ENCODE measurements around the gene WSCD2. TPM values are rescaled to one million over a fixed set of nuclear protein-coding genes. Genes with fewer than 3 reads are reported as not detected.

Gene WSCD2
- total RNA-seq, 1 donor from 2014 or later = 72.9 TPM

DNA sequence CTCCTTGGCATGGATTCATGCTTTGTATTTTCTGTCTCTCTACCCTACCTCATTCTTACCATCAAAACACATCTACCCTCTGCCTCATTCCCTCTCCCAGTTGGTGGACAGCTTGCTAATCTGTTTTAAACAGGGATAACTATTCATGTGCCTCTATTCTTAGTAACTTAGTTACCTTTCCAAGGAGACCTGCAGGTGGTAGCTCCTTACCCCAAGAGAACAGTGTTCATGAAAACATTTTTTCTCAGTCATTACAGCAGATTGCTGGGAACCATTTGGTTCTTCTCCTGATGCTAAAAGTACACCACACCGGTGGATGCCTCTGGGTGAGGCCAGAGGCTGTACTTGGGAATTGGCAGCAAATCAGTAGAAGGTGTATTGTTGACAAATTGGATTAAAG, 137.0 kb downstream of the WSCD2 start:
- H3K27ac Mint-ChIP-seq = no peak overlapping the region
- H3K4me1 Mint-ChIP-seq (ENCODE audit: unreplicated experiment) = no peaks in the 10 kb centered on the region
- no peaks in the 10 kb centered on the region for H3K36me3 Mint-ChIP-seq
- DNase-seq (ENCODE audit: extremely low spot score, unreplicated experiment) = no peak
- H3K9me3 Mint-ChIP-seq = peaks cover 3% of the 10 kb centered on the region
- H3K27me3 Mint-ChIP-seq = peaks cover 29% of the 10 kb centered on the region
- TF ChIP-seq CTCF (conservative IDR thresholded peaks at IDR 0.05) = no peak
- no peak overlapping the region for H3K4me3 Mint-ChIP-seq

- Mint-ChIP-seq H3K36me3 (no peaks in the 10 kb centered on the region), H3K27ac (no peak overlapping the region), H3K9me3 (peaks cover 2% of the 10 kb centered on the region), H3K27me3 (peaks cover 24% of the 10 kb centered on the region), H3K4me1 (ENCODE audit: unreplicated experiment) (peaks cover 6% of the 10 kb centered on the region), H3K4me3 (no peak overlapping the region)
- no peak for TF ChIP-seq CTCF (conservative IDR thresholded peaks at IDR 0.05)
- DNase-seq (ENCODE audit: extremely low spot score, unreplicated experiment) = no peak
These were observed 138.4 kb downstream of the WSCD2 start for GRCh38 chr12:108267450-108267849.

DNA sequence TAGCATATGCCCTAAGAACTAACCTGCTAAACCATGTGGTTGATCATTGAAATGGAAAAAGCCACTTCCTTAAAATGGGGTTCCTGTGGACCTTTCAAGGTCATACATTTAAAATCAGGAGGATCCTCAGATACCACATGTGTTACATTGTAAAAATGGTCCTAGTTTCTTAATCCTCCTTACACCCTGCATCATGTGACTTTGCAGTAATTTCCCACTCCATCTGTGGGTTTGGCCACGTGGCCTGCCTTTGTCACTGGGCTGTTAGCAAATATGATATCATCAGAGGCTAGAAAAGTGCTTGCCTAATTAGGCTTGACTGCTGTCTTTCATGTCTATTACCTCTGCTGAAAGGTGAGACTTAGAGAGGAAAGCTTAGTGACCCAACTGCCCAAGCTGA, 139.3 kb downstream of the WSCD2 start:
- TF ChIP-seq CTCF (conservative IDR thresholded peaks at IDR 0.05) = no peak
- H3K27ac Mint-ChIP-seq = no peak overlapping the region
- no peaks in the 10 kb centered on the region for H3K9me3 Mint-ChIP-seq
- no peaks in the 10 kb centered on the region for H3K36me3 Mint-ChIP-seq
- peaks cover 6% of the 10 kb centered on the region for H3K4me1 Mint-ChIP-seq (ENCODE audit: unreplicated experiment)
- H3K27me3 Mint-ChIP-seq = peaks cover 20% of the 10 kb centered on the region
- no peak for DNase-seq (ENCODE audit: extremely low spot score, unreplicated experiment)
- no peak overlapping the region for H3K4me3 Mint-ChIP-seq

DNA sequence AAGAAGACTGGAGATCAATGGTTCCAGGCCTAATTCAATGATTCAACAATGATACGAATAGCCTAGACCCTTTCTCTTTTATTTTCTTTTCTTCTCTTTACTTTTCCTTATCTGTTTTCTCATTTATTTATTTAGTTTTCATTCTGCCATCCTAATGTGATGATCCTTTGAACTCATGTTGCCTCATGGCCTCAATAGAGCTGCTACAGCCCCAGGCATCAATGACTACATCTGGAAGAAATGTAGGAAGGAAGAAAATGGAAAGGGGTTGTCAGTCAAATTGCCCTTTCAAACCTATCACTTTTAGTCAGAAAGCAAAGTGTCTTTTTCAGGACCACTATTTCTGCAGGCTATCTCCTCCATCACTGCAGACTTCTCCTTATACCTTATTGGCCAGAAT, 140.1 kb downstream of the WSCD2 start:
- Mint-ChIP-seq H3K36me3 (no peaks in the 10 kb centered on the region), H3K4me1 (ENCODE audit: unreplicated experiment) (peaks cover 6% of the 10 kb centered on the region), H3K9me3 (no peaks in the 10 kb centered on the region), H3K4me3 (no peak overlapping the region), H3K27me3 (peaks cover 21% of the 10 kb centered on the region), H3K27ac (no peak overlapping the region)
- no peak for TF ChIP-seq CTCF (conservative IDR thresholded peaks at IDR 0.05)
- DNase-seq (ENCODE audit: extremely low spot score, unreplicated experiment) = no peak

DNA sequence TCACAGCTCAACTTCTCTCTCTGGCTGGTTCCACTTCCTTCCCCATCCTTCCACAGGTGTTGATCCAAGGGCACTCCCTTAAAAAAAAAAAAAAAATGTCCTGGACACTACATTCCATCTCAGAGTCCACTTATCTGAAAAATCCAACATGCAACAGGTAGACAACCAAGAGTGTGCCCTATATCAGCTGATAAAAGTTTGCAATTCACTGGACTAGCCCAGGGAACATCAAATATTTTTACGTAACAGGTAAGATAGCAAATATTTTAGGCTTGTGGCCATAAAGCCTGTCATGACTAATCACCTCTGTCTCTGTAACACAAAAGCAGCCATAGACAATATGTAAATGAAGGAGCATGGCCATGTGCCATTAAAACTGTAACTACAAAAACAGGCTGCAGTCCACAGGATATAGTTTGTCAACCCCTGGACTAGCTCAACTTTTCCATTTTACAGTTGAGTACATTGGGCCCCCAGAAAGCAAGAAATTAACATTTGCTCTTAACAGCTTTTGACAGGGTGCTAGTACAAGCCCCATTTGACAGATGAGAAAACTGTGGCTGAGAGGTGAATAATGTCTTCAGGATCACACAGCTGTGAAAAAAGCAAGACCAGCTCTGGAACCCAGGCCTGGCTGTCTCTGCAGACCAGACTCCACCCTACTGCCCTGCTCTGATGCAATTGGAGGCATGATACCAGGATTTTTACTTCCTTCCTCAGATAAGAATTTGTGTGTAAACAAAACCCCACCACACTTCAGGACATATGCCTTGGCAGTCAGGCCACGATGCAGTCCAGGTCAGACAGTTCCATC, 141.2 kb downstream of the WSCD2 start:
- Mint-ChIP-seq H3K36me3 (no peaks in the 10 kb centered on the region), H3K9me3 (no peaks in the 10 kb centered on the region), H3K4me1 (ENCODE audit: unreplicated experiment) (peaks cover 6% of the 10 kb centered on the region), H3K4me3 (no peak overlapping the region), H3K27me3 (peaks cover 15% of the 10 kb centered on the region), H3K27ac (no peak overlapping the region)
- TF ChIP-seq CTCF (conservative IDR thresholded peaks at IDR 0.05) = no peak
- DNase-seq (ENCODE audit: extremely low spot score, unreplicated experiment) = no peak

Measured in type B pancreatic cell (in vitro differentiated cells).